Motor neuron (in vitro differentiated cells): ENCODE data around the gene AGTPBP1. TPM values are rescaled to one million over a fixed set of nuclear protein-coding genes. Genes with fewer than 3 reads are reported as not detected.
"Not testable (repeated sequence)": the region's sequence is repeated elsewhere in the genome, so short reads cannot be mapped to it uniquely, and the experiment has no call there.

Experiments used
- ATAC-seq, 8 experiments: fragments of 200-7000 bp; cut with Tn5 transposase; replicated peaks in 6 of 8; 2 replicates each; pipeline ENCODE4 v1.8.0; 2021; ENCODE audit warnings: mild to moderate bottlenecking in 8 of 8, moderate library complexity in 8 of 8
- H3K27ac ChIP-seq, 2 donors: fragments of 250-450 bp; sonication (Bioruptor Pico); 2 replicates each; pipeline ENCODE4 v1.9.0; 2021; ENCODE audit warnings: antibody characterized with exemption in 2 of 2, mild to moderate bottlenecking in 2 of 2, moderate library complexity in 1 of 2
- H3K4me1 ChIP-seq, 2 donors: fragments of 250-450 bp; sonication (Bioruptor Pico); replicated peaks in 1 of 2; 2 replicates each; pipeline ENCODE4 v1.6.1; 2021; ENCODE audit warnings: antibody characterized with exemption in 2 of 2, mild to moderate bottlenecking in 2 of 2, moderate library complexity in 1 of 2
- H3K4me3 ChIP-seq, 5 donors: fragments of 250-450 bp; sonication (Bioruptor Pico); 2 replicates each; pipeline ENCODE4 v1.9.0; 2021; ENCODE audit warnings: antibody characterized with exemption in 5 of 5, mild to moderate bottlenecking in 5 of 5, moderate library complexity in 4 of 5
- WGBS, 10 experiments: fragments of 450-650 bp; shearing (Covaris generic); methylation state at CpG; one replicate each; pipeline ENCODE4 v1.0.0; 2022; 5-methylcytosine and 5-hydroxymethylcytosine counted together
- in situ Hi-C, 9 experiments: fragments of 400-800 bp; cut with MboI; loops; one replicate each; pipeline ENCODE4 v1.15.0; 2021; ENCODE audit warnings: low sequenced_read_pairs in 9 of 9, low pct_unique_long_range_greater_than_20kb in 2 of 9; ENCODE audit not compliant: unreplicated experiment in 9 of 9
- total RNA-seq, 8 experiments: library from RNA; unstranded; fragments of 300-600 nt; gene quantifications; 2 replicates each; pipeline versions ENCODE4 v1.2.3 to v1.2.4, GENCODE V29; 2022

The AGTPBP1 gene
- total RNA-seq, result 10 to 100 TPM; 16.0 to 86.5 (median 66.2) TPM

GRCh38 chr9:85741875-85742596, at the start of gene AGTPBP1:
Gene AGTPBP1 (minus strand): TSS chr9:85741954. CDS start chr9:85712533, 29,421 bp downstream.
- Histone ChIP-seq H3K4me1 (peaks cover 8 to 16% of the 10 kb centered on the region in 2 donors), H3K27ac (peak within 1 kb of the TSS; percentile 85 to 87), H3K4me3 (peak within 1 kb of the TSS; percentile 70 to 95 (median 77))
- in situ Hi-C loops, result loop anchor here in 1 of 9 experiments (25.0 kb wide), 1 partner anchor 105 kb away; no protein-coding TSS in a partner anchor
- peak; percentile 67 to 89 (median 85) for ATAC-seq
- 0% methylated on average over 1 to 9 of the region's 77 CpGs; no CpG with 5 or more reads in 6 of the 10 experiments for WGBS, 10 experiments

- in situ Hi-C loops, H3K27ac ChIP-seq: not testable (repeated sequence)
These were observed 44.4 kb upstream of the AGTPBP1 start for GRCh38 chr9:85786116-85786515.

GRCh38 chr9:85773844-85774243, 32.1 kb upstream of the AGTPBP1 start:
- in situ Hi-C loops, H3K27ac ChIP-seq, H3K4me1 ChIP-seq, ATAC-seq, H3K4me3 ChIP-seq: not testable (repeated sequence)
- 70 to 77% (median 73%) methylated on average over 2 to 3 of the region's 7 CpGs; no CpG with 5 or more reads in 7 of the 10 experiments for WGBS, 10 experiments

More at GRCh38 chr9:85786116-85786515, 44.4 kb upstream of the AGTPBP1 start:
- not testable (repeated sequence) for H3K4me3 ChIP-seq, H3K4me1 ChIP-seq
- WGBS, 10 experiments, result 0% methylated on average over 1 to 2 of the region's 7 CpGs; no CpG with 5 or more reads in 8 of the 10 experiments
- peak in 6 of 8 experiments; percentile 42 to 74 (median 63) for ATAC-seq

- H3K27ac ChIP-seq, H3K4me1 ChIP-seq, H3K4me3 ChIP-seq, in situ Hi-C loops, ATAC-seq: not testable (repeated sequence)
- WGBS, 10 experiments, result no CpG with 5 or more reads among the region's 3 CpGs
These were observed 20.0 kb upstream of the AGTPBP1 start for GRCh38 chr9:85761802-85762201.

GRCh38 chr9:85757716-85758115, 16.0 kb upstream of the AGTPBP1 start:
- H3K4me1 ChIP-seq, H3K4me3 ChIP-seq, H3K27ac ChIP-seq, in situ Hi-C loops, ATAC-seq: not testable (repeated sequence)
- WGBS, 10 experiments, result no CpG with 5 or more reads among the region's 2 CpGs

- H3K4me1 ChIP-seq, ATAC-seq, H3K4me3 ChIP-seq, H3K27ac ChIP-seq, in situ Hi-C loops: not testable (repeated sequence)
- no CpG with 5 or more reads among the region's 1 CpG for WGBS, 10 experiments
These were observed 14.5 kb upstream of the AGTPBP1 start for GRCh38 chr9:85756216-85756615.

GRCh38 chr9:85746309-85746708, 4.6 kb upstream of the AGTPBP1 start:
- WGBS, 10 experiments, result 50 to 100% (median 82%) methylated on average over 1 to 2 of the region's 2 CpGs; no CpG with 5 or more reads in 2 of the 10 experiments
- Histone ChIP-seq H3K4me3 (no peak overlapping the region), H3K4me1 (peaks cover 5 to 9% of the 10 kb centered on the region in 2 donors), H3K27ac (no peak overlapping the region)
- no peak for ATAC-seq
- in situ Hi-C loops, result loop anchor here in 1 of 9 experiments (25.0 kb wide), 1 partner anchor 109 kb away; no protein-coding TSS in a partner anchor

GRCh38 chr9:85745203-85745602, 3.4 kb upstream of the AGTPBP1 start:
- H3K4me1 ChIP-seq, result peaks cover 5 to 10% of the 10 kb centered on the region in 2 donors
- in situ Hi-C loops, result loop anchor here in 1 of 9 experiments (25.0 kb wide), 1 partner anchor 108 kb away; no protein-coding TSS in a partner anchor
- H3K27ac ChIP-seq, result no peak overlapping the region
- WGBS, 10 experiments, result 75 to 100% (median 92%) methylated on average over 1 to 2 of the region's 2 CpGs; no CpG with 5 or more reads in 3 of the 10 experiments
- no peak for ATAC-seq
- no peak overlapping the region for H3K4me3 ChIP-seq

- Histone ChIP-seq H3K4me3 (no peak overlapping the region), H3K27ac (no peak overlapping the region), H3K4me1 (peaks cover 8 to 16% of the 10 kb centered on the region in 2 donors)
- in situ Hi-C loops, result loop anchor here in 1 of 9 experiments (25.0 kb wide), 1 partner anchor 107 kb away; no protein-coding TSS in a partner anchor
- 57 to 100% (median 94%) methylated on average over 1 to 6 of the region's 7 CpGs for WGBS, 10 experiments
- ATAC-seq, result no peak
These were observed 2.7 kb upstream of the AGTPBP1 start for GRCh38 chr9:85744480-85744879.

- Histone ChIP-seq H3K27ac (no peak overlapping the region), H3K4me3 (no peak overlapping the region)
- in situ Hi-C loops, result loop anchor here in 1 of 9 experiments (25.0 kb wide), 1 partner anchor 106 kb away; no protein-coding TSS in a partner anchor
These were observed 1.7 kb upstream of the AGTPBP1 start for GRCh38 chr9:85743275-85744128.

GRCh38 chr9:85742597-85742936, 813 bp upstream of the AGTPBP1 start:
- WGBS, 10 experiments, result 0 to 50% (median 14%) methylated on average over 1 to 4 of the region's 4 CpGs
- Histone ChIP-seq H3K4me1 (peaks cover 8 to 16% of the 10 kb centered on the region in 2 donors), H3K4me3 (peak overlapping the region; percentile 70 to 95 (median 77)), H3K27ac (peak overlapping the region; percentile 54 to 62)
- in situ Hi-C loops, result loop anchor here in 1 of 9 experiments (25.0 kb wide), 1 partner anchor 105 kb away; no protein-coding TSS in a partner anchor
- peak in 2 of 8 experiments; percentile 6 to 7 for ATAC-seq

More at GRCh38 chr9:85743275-85744128, 1.7 kb upstream of the AGTPBP1 start:
- 42 to 93% (median 70%) methylated on average over 2 to 12 of the region's 14 CpGs for WGBS, 10 experiments
- ATAC-seq, result peak in 3 of 8 experiments; percentile 3 to 13 (median 8)
- H3K4me1 ChIP-seq, result peaks cover 8 to 16% of the 10 kb centered on the region in 2 donors

- H3K27ac ChIP-seq, result peak overlapping the region; percentile 85 to 87
- ATAC-seq, result peak; percentile 21 to 68 (median 62)
- peak overlapping the region; percentile 70 to 95 (median 77) for H3K4me3 ChIP-seq
- 0 to 3% (median 1%) methylated on average over 1 to 16 of the region's 75 CpGs; no CpG with 5 or more reads in 4 of the 10 experiments for WGBS, 10 experiments
- peaks cover 8 to 16% of the 10 kb centered on the region in 2 donors for H3K4me1 ChIP-seq
- in situ Hi-C loops, result loop anchor here in 1 of 9 experiments (25.0 kb wide), 1 partner anchor 104 kb away; no protein-coding TSS in a partner anchor
These were observed 469 bp downstream of the AGTPBP1 start for GRCh38 chr9:85741095-85741874.
